Fibroblast of lung (primary cell): Measurements from ENCODE around the gene ITPR2. TPM values are rescaled to one million over a fixed set of nuclear protein-coding genes. Genes with fewer than 3 reads are reported as not detected.
A peak's percentile ranks its signal among the peaks of the same experiment; 100 is the strongest.

Experiments used
- DNase-seq, 2 donors: peaks; one replicate each; pipeline versions ENCODE4 v3.0.0 to v3.0.0-alpha.2; 2010; ENCODE audit warnings: low read depth in 2 of 2
- H2AFZ ChIP-seq: 2 replicates; pipeline ENCODE4 v1.5.1; 2012; ENCODE audit warnings: low read length, control low read depth, inconsistent platforms
- H3K27ac ChIP-seq: 2 replicates; pipeline ENCODE4 v1.5.1; 2011; ENCODE audit warnings: low read length, control low read depth; ENCODE audit not compliant: insufficient read depth
- H3K27me3 ChIP-seq: 2 replicates; pipeline ENCODE4 v1.5.1; 2011; ENCODE audit warnings: mild to moderate bottlenecking, low read length; ENCODE audit not compliant: control insufficient read depth, insufficient read depth
- H3K36me3 ChIP-seq: 2 replicates; pipeline ENCODE4 v1.5.1; 2011; ENCODE audit warnings: low read length; ENCODE audit not compliant: control insufficient read depth, insufficient read depth
- H3K4me1 ChIP-seq: 2 replicates; pipeline ENCODE4 v1.5.1; 2011; ENCODE audit warnings: low read length; ENCODE audit not compliant: control insufficient read depth, insufficient read depth; ENCODE audit errors: extremely low read depth
- H3K4me2 ChIP-seq: 2 replicates; pipeline ENCODE4 v1.5.1; 2011; ENCODE audit warnings: low read length, control low read depth; ENCODE audit not compliant: insufficient read depth; ENCODE audit errors: extremely low read depth
- H3K4me3 ChIP-seq, 4 experiments: fragments of 200-600 bp in 1 of 4; sonication (generic) in 1 of 4; replicated peaks in 1 of 4; 2 replicates each; pipeline ENCODE4 v1.5.1; 2011 to 2016; ENCODE audit warnings: low read length in 4 of 4, low read depth in 3 of 4, mild to moderate bottlenecking in 3 of 4, control low read depth in 2 of 4, inconsistent platforms in 1 of 4, mixed read lengths in 1 of 4; ENCODE audit not compliant: insufficient read depth in 1 of 4; ENCODE audit errors: control extremely low read depth in 1 of 4
- H3K79me2 ChIP-seq: 2 replicates; pipeline ENCODE4 v1.5.1; 2012; ENCODE audit warnings: mild to moderate bottlenecking, low read length, inconsistent platforms; ENCODE audit not compliant: control insufficient read depth, insufficient read depth
- H3K9ac ChIP-seq: 2 replicates; pipeline ENCODE4 v1.5.1; 2011; ENCODE audit warnings: mild to moderate bottlenecking, low read length, control low read depth; ENCODE audit not compliant: insufficient read depth
- H3K9me3 ChIP-seq: 2 replicates; pipeline ENCODE4 v1.5.1; 2012; ENCODE audit warnings: low read depth, low read length; ENCODE audit not compliant: control insufficient read depth, insufficient read depth
- H4K20me1 ChIP-seq: 2 replicates; pipeline ENCODE4 v1.5.1; 2011; ENCODE audit warnings: low read length; ENCODE audit not compliant: control insufficient read depth, insufficient read depth; ENCODE audit errors: extremely low read depth
- EZH2 ChIP-seq: IDR thresholded peaks from 2 replicates; pipeline ENCODE4 v1.5.1; 2012; ENCODE audit warnings: low read length, control low read depth, mild to moderate bottlenecking; ENCODE audit errors: missing control alignments
- polyA plus RNA-seq, 2 donors: library from polyadenylated mRNA; depleted of rRNA in 1 of 2; stranded (reverse) in 1 of 2; unstranded in 1 of 2; fragments of >200 nt; gene quantifications; 2 replicates each; pipeline ENCODE4 v1.2.1, GENCODE V29; 2011 to 2012; ENCODE audit warnings: missing spikeins in 1 of 2
- total RNA-seq: library from RNA; depleted of rRNA; stranded (reverse); fragments of >200 nt; gene quantifications from 2 replicates; pipeline ENCODE4 v1.2.1, GENCODE V29; 2014
- TF ChIP-seq, protein P1 (sequence below), 2 donors: IDR thresholded peaks in 1 of 2; conservative IDR thresholded peaks in 1 of 2; 1 replicate in 1 of 2; 2 replicates in 1 of 2; pipeline ENCODE4 v1.5.1; 2011 to 2012; ENCODE audit warnings: low read length in 2 of 2, control low read depth in 1 of 2, inconsistent platforms in 1 of 2, low read depth in 1 of 2, mild to moderate bottlenecking in 1 of 2

Gene ITPR2
- total and polyA plus RNA-seq, 2 donors (not counting 1 experiment from before 2014, with no cell fraction given): 5.1 to 24.6 TPM

DNA sequence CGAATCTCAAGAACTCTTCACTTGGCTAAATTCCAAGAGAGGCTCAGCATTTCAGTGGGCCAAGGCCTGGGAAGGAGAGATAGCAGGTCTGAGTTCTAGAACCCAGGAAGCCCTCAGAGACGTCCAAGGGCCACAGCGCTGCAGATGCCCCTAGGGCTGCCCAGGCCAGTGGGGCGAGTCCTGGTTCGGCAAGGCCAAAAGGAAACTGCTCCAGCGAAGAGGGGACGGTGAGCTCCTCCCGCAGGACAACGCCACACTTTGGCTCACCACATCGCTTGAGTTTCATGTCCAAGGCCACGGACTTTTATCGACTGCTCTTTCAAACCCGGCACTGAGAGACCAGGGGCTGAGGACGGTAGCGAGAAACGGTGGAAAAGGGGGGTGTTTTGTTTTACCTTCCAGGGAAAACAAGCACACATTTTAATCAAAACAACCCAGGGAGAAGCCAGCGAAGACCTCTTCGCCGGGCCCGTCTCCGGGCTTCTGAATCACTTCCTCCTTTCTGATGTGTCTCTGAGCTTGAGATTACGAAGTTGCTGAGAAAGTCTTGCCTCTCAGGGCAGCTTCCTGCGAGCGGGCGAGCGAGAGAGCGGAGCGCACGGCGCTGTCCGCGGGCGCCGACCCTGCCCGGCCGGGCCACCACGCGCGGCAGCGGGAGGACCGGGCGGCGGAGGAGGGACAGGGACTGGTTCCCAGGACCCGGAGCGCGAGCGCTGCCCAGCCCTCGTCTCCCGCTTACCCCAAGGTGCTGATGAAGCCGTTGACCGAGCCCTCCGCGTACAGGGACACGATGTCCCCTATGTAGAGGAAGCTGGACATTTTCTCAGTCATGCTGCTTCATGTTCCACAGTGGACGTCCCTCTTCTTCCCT is 808 bp downstream of the ITPR2 start:
- Histone ChIP-seq H3K4me3 (peak overlapping the region; percentile 68 to 93 (median 86)), H4K20me1 (no peaks in the 10 kb centered on the region), H3K9me3 (no peaks in the 10 kb centered on the region), H3K4me2 (peak overlapping the region; percentile 97), H3K79me2 (peaks cover 8% of the 10 kb centered on the region), H3K4me1 (peaks cover 5% of the 10 kb centered on the region), H3K9ac (peak overlapping the region; percentile 79), H3K27me3 (no peaks in the 10 kb centered on the region), H3K27ac (peak overlapping the region; percentile 90), H3K36me3 (no peaks in the 10 kb centered on the region), H2AFZ (peak overlapping the region; percentile 97)
- DNase-seq: peak; percentile 72 to 80
- TF ChIP-seq EZH2: no peak
- TF ChIP-seq, protein P1, sequence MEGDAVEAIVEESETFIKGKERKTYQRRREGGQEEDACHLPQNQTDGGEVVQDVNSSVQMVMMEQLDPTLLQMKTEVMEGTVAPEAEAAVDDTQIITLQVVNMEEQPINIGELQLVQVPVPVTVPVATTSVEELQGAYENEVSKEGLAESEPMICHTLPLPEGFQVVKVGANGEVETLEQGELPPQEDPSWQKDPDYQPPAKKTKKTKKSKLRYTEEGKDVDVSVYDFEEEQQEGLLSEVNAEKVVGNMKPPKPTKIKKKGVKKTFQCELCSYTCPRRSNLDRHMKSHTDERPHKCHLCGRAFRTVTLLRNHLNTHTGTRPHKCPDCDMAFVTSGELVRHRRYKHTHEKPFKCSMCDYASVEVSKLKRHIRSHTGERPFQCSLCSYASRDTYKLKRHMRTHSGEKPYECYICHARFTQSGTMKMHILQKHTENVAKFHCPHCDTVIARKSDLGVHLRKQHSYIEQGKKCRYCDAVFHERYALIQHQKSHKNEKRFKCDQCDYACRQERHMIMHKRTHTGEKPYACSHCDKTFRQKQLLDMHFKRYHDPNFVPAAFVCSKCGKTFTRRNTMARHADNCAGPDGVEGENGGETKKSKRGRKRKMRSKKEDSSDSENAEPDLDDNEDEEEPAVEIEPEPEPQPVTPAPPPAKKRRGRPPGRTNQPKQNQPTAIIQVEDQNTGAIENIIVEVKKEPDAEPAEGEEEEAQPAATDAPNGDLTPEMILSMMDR (conservative IDR thresholded peaks at IDR 0.05 in 1 of 2, IDR thresholded peaks at IDR 0.05 in 1 of 2; ENCODE audit: low read depth in 1 of 2, low read length in 2 of 2): peak in 1 of 2 donors; percentile 17

GRCh38 chr12:26830783-26831551 is 2.0 kb downstream of the ITPR2 start:
- no peak overlapping the region for H3K27ac ChIP-seq
- no peaks in the 10 kb centered on the region for H3K36me3 ChIP-seq
- no peaks in the 10 kb centered on the region for H4K20me1 ChIP-seq
- peaks cover 5% of the 10 kb centered on the region for H3K4me1 ChIP-seq
- no peak overlapping the region for H3K9ac ChIP-seq
- no peak overlapping the region for H2AFZ ChIP-seq
- peak overlapping the region in 1 of 4 experiments; percentile 10 for H3K4me3 ChIP-seq
- no peaks in the 10 kb centered on the region for H3K27me3 ChIP-seq
- peak overlapping the region; percentile 40 for H3K4me2 ChIP-seq
- H3K9me3 ChIP-seq: no peaks in the 10 kb centered on the region
- TF ChIP-seq, protein P1 (conservative IDR thresholded peaks at IDR 0.05 in 1 of 2, IDR thresholded peaks at IDR 0.05 in 1 of 2; ENCODE audit: low read depth in 1 of 2, low read length in 2 of 2): no peak
- H3K79me2 ChIP-seq: peaks cover 8% of the 10 kb centered on the region
- DNase-seq: no peak

DNA sequence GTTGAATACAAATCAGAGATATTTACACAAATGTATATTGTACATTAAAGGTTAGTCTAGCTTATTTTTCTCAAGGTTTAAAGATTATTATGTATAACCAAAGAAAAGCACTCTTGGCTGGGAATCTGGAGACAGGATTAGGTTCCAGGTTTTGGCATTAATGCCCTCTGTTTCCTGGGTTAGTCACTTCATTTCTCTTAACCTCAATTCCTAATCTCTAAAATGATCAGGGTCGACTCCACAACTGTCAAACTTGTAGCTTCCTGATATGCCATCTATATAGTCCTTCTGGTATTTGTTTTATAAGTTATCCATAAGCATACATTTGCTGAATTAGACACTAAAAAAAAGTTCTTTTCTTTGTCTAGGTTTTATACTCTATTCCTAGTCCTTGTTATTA is 2.6 kb downstream of the ITPR2 start:
- Histone ChIP-seq H3K4me3 (no peak overlapping the region), H3K9ac (no peak overlapping the region), H3K36me3 (no peaks in the 10 kb centered on the region), H3K9me3 (no peaks in the 10 kb centered on the region), H3K4me1 (peaks cover 5% of the 10 kb centered on the region), H3K27ac (no peak overlapping the region), H2AFZ (no peak overlapping the region), H4K20me1 (no peaks in the 10 kb centered on the region), H3K27me3 (no peaks in the 10 kb centered on the region), H3K79me2 (peaks cover 8% of the 10 kb centered on the region), H3K4me2 (no peak overlapping the region)
- TF ChIP-seq EZH2: no peak
- TF ChIP-seq, protein P1 (conservative IDR thresholded peaks at IDR 0.05 in 1 of 2, IDR thresholded peaks at IDR 0.05 in 1 of 2; ENCODE audit: low read depth in 1 of 2, low read length in 2 of 2): no peak
- no peak for DNase-seq
